Activated CD4-positive, alpha-beta T cell treated with anti-CD3 and anti-CD28 coated beads, Interleukin-10, Interleukin-2, amounts not matched to agents 100 ng/mL and 50 ng/mL, durations not matched to agents 16 hours and 8 hours (primary cell): ENCODE results near the gene THAP8.

ENCODE experiments used
- DNase-seq: peaks from one replicate; pipeline ENCODE4 v3.0.0-alpha.2; 2020

THAP8 gene

GRCh38 chr19:35992907-35993765 lies 60.9 kb downstream of the THAP8 start:
- no peak for DNase-seq

- no peak for DNase-seq
These were observed 62.2 kb downstream of the THAP8 start for GRCh38 chr19:35991731-35992450.

- DNase-seq = no peak
These were observed 63.0 kb downstream of the THAP8 start for GRCh38 chr19:35990771-35991730.

GRCh38 chr19:35990156-35990555 lies 63.9 kb downstream of the THAP8 start:
- DNase-seq = no peak

- DNase-seq = no peak
These were observed 65.3 kb downstream of the THAP8 start for GRCh38 chr19:35988824-35989223.

GRCh38 chr19:35987571-35987896 lies 66.6 kb downstream of the THAP8 start:
- DNase-seq = no peak

GRCh38 chr19:35986664-35987570 lies 67.2 kb downstream of the THAP8 start:
- no peak for DNase-seq

- no peak for DNase-seq
These were observed 68.0 kb downstream of the THAP8 start for GRCh38 chr19:35986111-35986510.
